SK-N-DZ (cell line): ENCODE data around the gene SORCS2.

ENCODE experiments used
- DNase-seq: peaks from one replicate; pipeline ENCODE4 v3.0.0-alpha.2; 2015; ENCODE audit warnings: low spot score

SORCS2 gene

GRCh38 chr4:7723625-7724024, 531.3 kb downstream of the SORCS2 start:
- no peak for DNase-seq

GRCh38 chr4:7725951-7726350, 533.6 kb downstream of the SORCS2 start:
- no peak for DNase-seq

- DNase-seq, result no peak
These were observed 534.5 kb downstream of the SORCS2 start for GRCh38 chr4:7726665-7727413.

- DNase-seq, result no peak
These were observed 535.4 kb downstream of the SORCS2 start for GRCh38 chr4:7727749-7728148.

GRCh38 chr4:7731437-7731836, 539.1 kb downstream of the SORCS2 start:
- no peak for DNase-seq

- no peak for DNase-seq
These were observed 539.9 kb downstream of the SORCS2 start for GRCh38 chr4:7732263-7732662.

GRCh38 chr4:7733201-7733600, 540.9 kb downstream of the SORCS2 start:
- DNase-seq, result no peak

GRCh38 chr4:7733801-7734650, 541.7 kb downstream of the SORCS2 start:
- DNase-seq, result no peak

GRCh38 chr4:7734651-7735260, 542.4 kb downstream of the SORCS2 start:
- DNase-seq, result no peak

- DNase-seq, result no peak
These were observed 543.1 kb downstream of the SORCS2 start for GRCh38 chr4:7735395-7735794.

- no peak for DNase-seq
These were observed 543.6 kb downstream of the SORCS2 start for GRCh38 chr4:7735961-7736360.

GRCh38 chr4:7736436-7737267, 544.3 kb downstream of the SORCS2 start:
- DNase-seq, result no peak

- no peak for DNase-seq
These were observed 544.9 kb downstream of the SORCS2 start for GRCh38 chr4:7737268-7737645.

GRCh38 chr4:7737752-7738457, 545.6 kb downstream of the SORCS2 start:
- no peak for DNase-seq

GRCh38 chr4:7738458-7739076, 546.2 kb downstream of the SORCS2 start:
- DNase-seq, result no peak

GRCh38 chr4:7739077-7739917, 547.0 kb downstream of the SORCS2 start:
- DNase-seq, result no peak

GRCh38 chr4:7739918-7740865, 547.9 kb downstream of the SORCS2 start:
- DNase-seq, result no peak

- no peak for DNase-seq
These were observed 548.7 kb downstream of the SORCS2 start for GRCh38 chr4:7740866-7741525.
